ENCODE measurements around the gene KLHL25.

DNA sequence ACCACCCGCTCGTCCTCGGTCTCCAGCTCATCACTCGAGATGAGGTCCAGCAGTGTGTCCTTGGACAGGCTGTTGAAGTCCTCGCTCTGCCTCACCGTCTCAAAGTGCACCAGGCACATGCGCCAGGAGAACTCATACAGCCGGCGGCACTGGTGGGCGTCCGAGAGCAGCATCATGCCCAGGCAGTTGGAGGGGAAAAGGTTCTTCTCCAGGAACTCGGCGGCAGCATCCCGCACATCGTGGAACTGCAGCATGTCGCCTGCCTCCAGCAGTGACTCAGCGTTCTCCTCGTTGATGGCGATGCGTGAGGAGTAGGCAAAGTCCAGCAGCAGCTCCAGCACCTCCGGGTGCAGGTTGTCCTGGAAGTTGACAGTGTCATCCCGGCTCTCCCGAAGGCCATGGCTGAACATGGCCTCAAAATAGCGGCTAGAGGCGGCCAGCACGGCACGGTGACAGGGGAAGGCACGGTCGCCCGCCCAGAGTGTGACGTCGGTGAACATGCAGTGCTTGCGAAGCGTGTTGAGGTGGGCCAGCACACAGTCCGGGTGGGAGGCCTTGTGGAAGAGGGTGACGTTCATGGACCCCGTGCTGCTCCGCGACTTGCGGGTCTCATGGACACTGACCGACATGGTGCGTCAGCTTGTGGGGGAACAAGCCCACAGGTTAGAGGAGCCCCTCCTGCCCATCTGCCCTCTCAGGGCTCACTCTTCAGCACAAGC lies 25.4 kb downstream of the KLHL25 start:
- TF ChIP-seq, protein P1, sequence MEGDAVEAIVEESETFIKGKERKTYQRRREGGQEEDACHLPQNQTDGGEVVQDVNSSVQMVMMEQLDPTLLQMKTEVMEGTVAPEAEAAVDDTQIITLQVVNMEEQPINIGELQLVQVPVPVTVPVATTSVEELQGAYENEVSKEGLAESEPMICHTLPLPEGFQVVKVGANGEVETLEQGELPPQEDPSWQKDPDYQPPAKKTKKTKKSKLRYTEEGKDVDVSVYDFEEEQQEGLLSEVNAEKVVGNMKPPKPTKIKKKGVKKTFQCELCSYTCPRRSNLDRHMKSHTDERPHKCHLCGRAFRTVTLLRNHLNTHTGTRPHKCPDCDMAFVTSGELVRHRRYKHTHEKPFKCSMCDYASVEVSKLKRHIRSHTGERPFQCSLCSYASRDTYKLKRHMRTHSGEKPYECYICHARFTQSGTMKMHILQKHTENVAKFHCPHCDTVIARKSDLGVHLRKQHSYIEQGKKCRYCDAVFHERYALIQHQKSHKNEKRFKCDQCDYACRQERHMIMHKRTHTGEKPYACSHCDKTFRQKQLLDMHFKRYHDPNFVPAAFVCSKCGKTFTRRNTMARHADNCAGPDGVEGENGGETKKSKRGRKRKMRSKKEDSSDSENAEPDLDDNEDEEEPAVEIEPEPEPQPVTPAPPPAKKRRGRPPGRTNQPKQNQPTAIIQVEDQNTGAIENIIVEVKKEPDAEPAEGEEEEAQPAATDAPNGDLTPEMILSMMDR (IDR thresholded peaks at IDR 0.05; ENCODE audit: poor library complexity), result no peak
- TF ChIP-seq EZH2 (IDR thresholded peaks at IDR 0.05; ENCODE audit: borderline replicate concordance) (no peak), EZH2phosphoT487 (IDR thresholded peaks at IDR 0.05; ENCODE audit: low read depth, severe bottlenecking, unreplicated experiment) (no peak)

Data from hepatocyte (in vitro differentiated cells).